HepG2 (cell line): ENCODE measurements around the gene CEBPG. TPM values are rescaled to one million over a fixed set of nuclear protein-coding genes. Genes with fewer than 3 reads are reported as not detected.

Experiments used
- CREBL2 ChIP-seq: sonication (generic); formaldehyde crosslinking; IDR thresholded peaks from 2 replicates; pipeline ENCODE4 v1.8.1; 2023; ENCODE audit warnings: missing genetic modification reagents, mild to moderate bottlenecking, borderline replicate concordance
- ELF3 ChIP-seq: IDR thresholded peaks from 2 replicates; pipeline ENCODE4 v1.6.1; 2016; ENCODE audit warnings: missing genetic modification reagents, missing compliant biosample characterization
- FOXA1 ChIP-seq, 2 experiments: fragments of 450-650 bp in 1 of 2; sonication (generic) in 1 of 2; formaldehyde crosslinking in 1 of 2; IDR thresholded peaks; 2 replicates each; pipeline versions ENCODE4 v1.4.0 to v1.6.1; 2016 to 2020; ENCODE audit warnings: missing genetic modification reagents in 1 of 2
- FOXO1 ChIP-seq: sonication (generic); formaldehyde crosslinking; IDR thresholded peaks from 2 replicates; pipeline ENCODE4 v1.4.0; 2020; ENCODE audit warnings: missing genetic modification reagents
- HDAC2 ChIP-seq: sonication (generic); formaldehyde crosslinking; IDR thresholded peaks from 2 replicates; pipeline ENCODE4 v1.4.0; 2020; ENCODE audit warnings: missing genetic modification reagents
- KDM2A ChIP-seq: sonication (generic); formaldehyde crosslinking; IDR thresholded peaks from 2 replicates; pipeline ENCODE4 v1.4.0; 2020; ENCODE audit warnings: low read depth, missing genetic modification reagents, borderline replicate concordance
- KDM6A ChIP-seq: IDR thresholded peaks from 2 replicates; pipeline ENCODE4 v1.6.1; 2016; ENCODE audit warnings: low read depth
- MAX ChIP-seq: IDR thresholded peaks from 2 replicates; pipeline ENCODE4 v1.6.1; 2012; ENCODE audit warnings: inconsistent platforms
- MED1 ChIP-seq: sonication (generic); formaldehyde crosslinking; IDR thresholded peaks from 2 replicates; pipeline ENCODE4 v1.4.0; 2020; ENCODE audit warnings: missing genetic modification reagents
- NONO ChIP-seq, 2 experiments: fragments of 450-650 bp in 1 of 2; sonication (generic) in 1 of 2; formaldehyde crosslinking in 1 of 2; IDR thresholded peaks in 1 of 2; conservative IDR thresholded peaks in 1 of 2; 2 replicates each; pipeline versions ENCODE4 v1.6.1 to v1.8.0; 2017 to 2022; ENCODE audit warnings: mild to moderate bottlenecking in 1 of 2, missing genetic modification reagents in 1 of 2, moderate library complexity in 1 of 2
- RAD21 ChIP-seq: fragments of 450-650 bp; formaldehyde crosslinking; IDR thresholded peaks from 2 replicates; pipeline ENCODE4 v1.5.0; 2020; ENCODE audit warnings: mild to moderate bottlenecking
- ZBTB14 ChIP-seq: sonication (generic); formaldehyde crosslinking; IDR thresholded peaks from 2 replicates; pipeline ENCODE4 v1.4.0; 2020; ENCODE audit warnings: missing genetic modification reagents
- ZNF205 ChIP-seq: IDR thresholded peaks from 2 replicates; pipeline ENCODE4 v1.6.1; 2018; ENCODE audit warnings: missing biosample characterization, missing genetic modification reagents
- ZNF224 ChIP-seq: sonication (generic); formaldehyde crosslinking; IDR thresholded peaks from 2 replicates; pipeline ENCODE4 v1.5.0; 2020; ENCODE audit warnings: mild to moderate bottlenecking, missing genetic modification reagents
- ZNF264 ChIP-seq: sonication (generic); formaldehyde crosslinking; IDR thresholded peaks from 2 replicates; pipeline ENCODE4 v1.4.0; 2020; ENCODE audit warnings: missing genetic modification reagents
- ZNF501 ChIP-seq: sonication (generic); formaldehyde crosslinking; IDR thresholded peaks from 2 replicates; pipeline ENCODE4 v1.5.1; 2020; ENCODE audit warnings: mild to moderate bottlenecking, moderate library complexity, missing genetic modification reagents
- ZNF75D ChIP-seq: sonication (generic); formaldehyde crosslinking; IDR thresholded peaks from 2 replicates; pipeline ENCODE4 v1.8.1; 2023; ENCODE audit warnings: missing genetic modification reagents, mild to moderate bottlenecking, borderline replicate concordance
- ZSCAN25 ChIP-seq: sonication (generic); formaldehyde crosslinking; IDR thresholded peaks from 2 replicates; pipeline ENCODE4 v1.8.0; 2022; ENCODE audit warnings: mild to moderate bottlenecking, missing genetic modification reagents
- polyA plus RNA-seq, 8 experiments: library from polyadenylated mRNA; depleted of rRNA in 3 of 8; stranded (reverse) in 7 of 8; unstranded in 1 of 8; fragments of >200 nt; fragmentation: Illumina TruSeq in 4 of 8; extraction: Trizol in 4 of 8; gene quantifications; 2 replicates each; pipeline versions ENCODE4 v1.2.1 to v1.2.3, GENCODE V29; 2011 to 2016; ENCODE audit warnings: low read depth in 4 of 8, missing spikeins in 1 of 8, mixed read lengths in 1 of 8; ENCODE audit not compliant: insufficient read depth in 1 of 8
- total RNA-seq, 5 experiments: library from RNA; depleted of rRNA; stranded (reverse); fragments of >200 nt; fragmentation: Illumina TruSeq; extraction: Trizol; gene quantifications; 2 replicates each; pipeline ENCODE4 v1.2.3, GENCODE V29; 2016; ENCODE audit warnings: low read depth in 1 of 5
- TF ChIP-seq, protein P1 (sequence below): IDR thresholded peaks from 2 replicates; pipeline ENCODE4 v1.6.1; 2016; ENCODE audit warnings: missing compliant biosample characterization, missing genetic modification reagents, borderline replicate concordance
- TF ChIP-seq, protein P2 (sequence below): sonication (generic); formaldehyde crosslinking; IDR thresholded peaks from 2 replicates; pipeline ENCODE4 v1.4.0; 2020; ENCODE audit warnings: mild to moderate bottlenecking, missing genetic modification reagents, borderline replicate concordance
- TF ChIP-seq, protein P3 (sequence below): IDR thresholded peaks from 2 replicates; pipeline ENCODE4 v1.6.1; 2018; ENCODE audit warnings: missing genetic modification reagents

Gene CEBPG
- total and polyA plus RNA-seq, 2 of the 13 experiments (the other 11 are each of a cell fraction or from before 2014, with no cell fraction given): 25.7 to 34.3 TPM

- TF ChIP-seq ZBTB14 (CRISPR knock-in tag) (no peak), ZNF205 (CRISPR knock-in tag) (0 out of 2 replicates have a peak, but pooled peaks have one; percentile 39), HDAC2 (CRISPR knock-in tag) (peak; percentile 27; the same call in 1 of the 2 replicates), ZNF501 (CRISPR knock-in tag) (peak; percentile 23; the same call in 1 of the 2 replicates), FOXO1 (CRISPR knock-in tag) (peak; percentile 46; the same call in 1 of the 2 replicates), ZNF75D (no peak), ZSCAN25 (peak; percentile 99), RAD21 (peak; percentile 98), CREBL2 (CRISPR knock-in tag) (no peak), KDM6A (CRISPR knock-in tag) (no peak), ZNF264 (no peak), MAX (peak; percentile 26; the same call in 1 of the 2 replicates), NONO (IDR thresholded peaks at IDR 0.05) (no peak), NONO (CRISPR knock-in tag; conservative IDR thresholded peaks at IDR 0.05) (0 out of 2 replicates have a peak, but pooled peaks have one; percentile 62), ZNF224 (CRISPR knock-in tag) (no peak), KDM2A (0 out of 2 replicates have a peak, but pooled peaks have one; percentile 55), FOXA1 (IDR thresholded peaks at IDR 0.05) (no peak), FOXA1 (CRISPR knock-in tag; IDR thresholded peaks at IDR 0.05) (0 out of 2 replicates have a peak, but pooled peaks have one; percentile 25), MED1 (CRISPR knock-in tag) (0 out of 2 replicates have a peak, but pooled peaks have one; percentile 15), ELF3 (CRISPR knock-in tag) (no peak)
- TF ChIP-seq, protein P1, sequence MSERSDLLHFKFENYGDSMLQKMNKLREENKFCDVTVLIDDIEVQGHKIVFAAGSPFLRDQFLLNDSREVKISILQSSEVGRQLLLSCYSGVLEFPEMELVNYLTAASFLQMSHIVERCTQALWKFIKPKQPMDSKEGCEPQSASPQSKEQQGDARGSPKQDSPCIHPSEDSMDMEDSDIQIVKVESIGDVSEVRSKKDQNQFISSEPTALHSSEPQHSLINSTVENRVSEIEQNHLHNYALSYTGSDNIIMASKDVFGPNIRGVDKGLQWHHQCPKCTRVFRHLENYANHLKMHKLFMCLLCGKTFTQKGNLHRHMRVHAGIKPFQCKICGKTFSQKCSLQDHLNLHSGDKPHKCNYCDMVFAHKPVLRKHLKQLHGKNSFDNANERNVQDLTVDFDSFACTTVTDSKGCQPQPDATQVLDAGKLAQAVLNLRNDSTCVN: peak; percentile 46; the same call in 1 of the 2 replicates
- TF ChIP-seq, protein P2, sequence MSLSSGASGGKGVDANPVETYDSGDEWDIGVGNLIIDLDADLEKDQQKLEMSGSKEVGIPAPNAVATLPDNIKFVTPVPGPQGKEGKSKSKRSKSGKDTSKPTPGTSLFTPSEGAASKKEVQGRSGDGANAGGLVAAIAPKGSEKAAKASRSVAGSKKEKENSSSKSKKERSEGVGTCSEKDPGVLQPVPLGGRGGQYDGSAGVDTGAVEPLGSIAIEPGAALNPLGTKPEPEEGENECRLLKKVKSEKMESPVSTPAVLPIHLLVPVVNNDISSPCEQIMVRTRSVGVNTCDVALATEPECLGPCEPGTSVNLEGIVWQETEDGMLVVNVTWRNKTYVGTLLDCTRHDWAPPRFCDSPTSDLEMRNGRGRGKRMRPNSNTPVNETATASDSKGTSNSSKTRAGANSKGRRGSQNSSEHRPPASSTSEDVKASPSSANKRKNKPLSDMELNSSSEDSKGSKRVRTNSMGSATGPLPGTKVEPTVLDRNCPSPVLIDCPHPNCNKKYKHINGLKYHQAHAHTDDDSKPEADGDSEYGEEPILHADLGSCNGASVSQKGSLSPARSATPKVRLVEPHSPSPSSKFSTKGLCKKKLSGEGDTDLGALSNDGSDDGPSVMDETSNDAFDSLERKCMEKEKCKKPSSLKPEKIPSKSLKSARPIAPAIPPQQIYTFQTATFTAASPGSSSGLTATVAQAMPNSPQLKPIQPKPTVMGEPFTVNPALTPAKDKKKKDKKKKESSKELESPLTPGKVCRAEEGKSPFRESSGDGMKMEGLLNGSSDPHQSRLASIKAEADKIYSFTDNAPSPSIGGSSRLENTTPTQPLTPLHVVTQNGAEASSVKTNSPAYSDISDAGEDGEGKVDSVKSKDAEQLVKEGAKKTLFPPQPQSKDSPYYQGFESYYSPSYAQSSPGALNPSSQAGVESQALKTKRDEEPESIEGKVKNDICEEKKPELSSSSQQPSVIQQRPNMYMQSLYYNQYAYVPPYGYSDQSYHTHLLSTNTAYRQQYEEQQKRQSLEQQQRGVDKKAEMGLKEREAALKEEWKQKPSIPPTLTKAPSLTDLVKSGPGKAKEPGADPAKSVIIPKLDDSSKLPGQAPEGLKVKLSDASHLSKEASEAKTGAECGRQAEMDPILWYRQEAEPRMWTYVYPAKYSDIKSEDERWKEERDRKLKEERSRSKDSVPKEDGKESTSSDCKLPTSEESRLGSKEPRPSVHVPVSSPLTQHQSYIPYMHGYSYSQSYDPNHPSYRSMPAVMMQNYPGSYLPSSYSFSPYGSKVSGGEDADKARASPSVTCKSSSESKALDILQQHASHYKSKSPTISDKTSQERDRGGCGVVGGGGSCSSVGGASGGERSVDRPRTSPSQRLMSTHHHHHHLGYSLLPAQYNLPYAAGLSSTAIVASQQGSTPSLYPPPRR (CRISPR knock-in tag): no peak
- TF ChIP-seq, protein P3, sequence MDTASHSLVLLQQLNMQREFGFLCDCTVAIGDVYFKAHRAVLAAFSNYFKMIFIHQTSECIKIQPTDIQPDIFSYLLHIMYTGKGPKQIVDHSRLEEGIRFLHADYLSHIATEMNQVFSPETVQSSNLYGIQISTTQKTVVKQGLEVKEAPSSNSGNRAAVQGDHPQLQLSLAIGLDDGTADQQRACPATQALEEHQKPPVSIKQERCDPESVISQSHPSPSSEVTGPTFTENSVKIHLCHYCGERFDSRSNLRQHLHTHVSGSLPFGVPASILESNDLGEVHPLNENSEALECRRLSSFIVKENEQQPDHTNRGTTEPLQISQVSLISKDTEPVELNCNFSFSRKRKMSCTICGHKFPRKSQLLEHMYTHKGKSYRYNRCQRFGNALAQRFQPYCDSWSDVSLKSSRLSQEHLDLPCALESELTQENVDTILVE (CRISPR knock-in tag): peak; percentile 50; the same call in 1 of the 2 replicates
Measured at GRCh38 chr19:33406521-33407139, 33.1 kb downstream of the CEBPG start (continued).
